Glomerular visceral epithelial cell (primary cell): ENCODE measurements around the gene FZD7.
A peak's percentile ranks its signal among the peaks of the same experiment; 100 is the strongest.

Experiments
- DNase-seq: peaks from one replicate; pipeline ENCODE4 v3.0.0-alpha.2; 2016; ENCODE audit errors: extremely low spot score

The FZD7 gene

DNA sequence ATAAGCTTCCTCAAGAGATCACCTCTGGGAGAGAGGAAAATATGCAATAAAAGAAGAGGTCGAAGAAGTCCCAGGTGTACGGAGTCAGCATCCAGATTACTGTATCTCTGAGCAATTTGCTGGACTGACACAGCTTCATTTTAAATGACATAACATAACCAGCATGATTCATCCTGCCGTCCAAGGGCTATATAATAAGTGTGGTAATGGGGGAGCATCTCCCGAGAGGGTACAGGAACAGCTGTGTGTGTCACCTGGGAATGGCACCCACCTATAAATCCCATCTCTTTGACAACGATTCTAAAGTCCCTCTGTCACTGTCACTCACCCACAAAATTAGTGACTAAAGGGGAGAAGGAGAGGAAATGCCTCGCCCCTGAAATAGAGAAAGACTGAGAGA lies 19.3 kb upstream of the FZD7 start:
- peak; percentile 38 for DNase-seq

DNA sequence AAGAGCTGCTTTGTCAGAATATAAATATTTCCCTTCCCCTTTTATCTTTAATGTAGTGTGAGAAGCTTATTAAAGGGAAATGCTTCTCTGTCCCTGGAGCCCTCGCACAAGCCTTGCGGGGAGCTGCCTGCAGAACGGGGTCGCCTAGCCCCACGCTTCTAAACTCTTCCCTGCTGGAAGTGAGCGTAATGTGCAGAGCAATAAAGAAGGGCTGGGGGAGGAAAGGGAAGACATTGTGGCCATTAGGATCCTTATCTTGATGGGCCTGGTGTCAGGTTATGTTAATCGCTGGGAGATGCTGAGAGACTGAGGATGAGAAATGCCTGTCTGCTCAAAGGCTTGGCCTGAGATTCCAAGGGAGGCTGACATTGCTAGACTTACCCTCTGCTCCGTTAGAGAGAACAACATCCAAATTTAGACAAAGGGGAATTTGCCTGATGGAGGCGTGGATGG lies 18.9 kb upstream of the FZD7 start:
- DNase-seq: no peak

DNA sequence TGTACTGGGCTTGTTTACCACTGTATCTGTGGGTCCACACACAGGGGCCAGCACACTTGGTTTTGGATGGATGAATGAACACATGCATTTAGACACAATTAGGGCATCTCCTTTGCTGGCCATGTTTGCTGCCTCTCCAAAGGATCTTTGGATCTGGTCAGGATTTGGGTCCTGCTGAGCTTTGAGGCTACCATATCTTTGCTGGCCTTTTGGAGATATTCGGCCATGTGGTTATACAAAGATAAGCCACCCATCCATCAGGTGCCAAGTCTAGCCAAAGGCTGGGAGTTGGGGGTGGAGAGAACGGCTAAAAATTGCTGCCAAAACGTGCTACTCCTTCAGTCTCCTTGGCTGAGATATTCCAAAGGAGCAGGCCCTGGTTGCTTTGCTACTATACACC lies 18.2 kb upstream of the FZD7 start:
- DNase-seq: no peak

DNA sequence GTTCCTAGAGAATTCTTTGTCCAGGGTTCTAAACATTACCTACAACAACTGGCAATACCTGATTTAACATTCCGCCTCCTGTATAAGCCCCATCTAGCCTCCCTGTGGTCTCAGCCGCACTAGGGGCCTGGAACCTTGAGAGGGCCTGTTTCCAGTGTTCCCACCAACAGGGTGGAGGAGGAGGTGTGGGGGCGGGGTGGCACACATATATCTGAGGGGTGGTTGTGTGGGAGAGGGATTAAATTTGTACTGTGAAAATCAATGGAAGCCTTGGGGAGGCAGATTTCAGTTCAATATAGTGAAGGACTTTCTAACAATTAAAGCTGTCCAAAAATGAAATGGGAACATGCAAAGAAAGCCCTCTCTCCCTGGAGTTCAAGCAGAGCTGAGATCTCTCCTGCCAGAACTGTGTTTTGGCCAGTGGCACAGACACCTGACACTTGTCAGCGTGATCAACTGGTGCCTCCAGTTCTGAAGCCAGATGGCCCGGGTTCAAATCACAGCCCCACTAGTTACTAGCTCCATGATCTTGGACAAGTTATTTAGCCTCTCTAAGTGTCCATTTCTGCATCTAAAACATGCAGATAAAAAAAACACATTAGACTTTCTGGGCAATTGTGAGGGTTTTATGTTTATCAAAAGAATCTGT lies 17.0 kb upstream of the FZD7 start:
- DNase-seq: no peak

DNA sequence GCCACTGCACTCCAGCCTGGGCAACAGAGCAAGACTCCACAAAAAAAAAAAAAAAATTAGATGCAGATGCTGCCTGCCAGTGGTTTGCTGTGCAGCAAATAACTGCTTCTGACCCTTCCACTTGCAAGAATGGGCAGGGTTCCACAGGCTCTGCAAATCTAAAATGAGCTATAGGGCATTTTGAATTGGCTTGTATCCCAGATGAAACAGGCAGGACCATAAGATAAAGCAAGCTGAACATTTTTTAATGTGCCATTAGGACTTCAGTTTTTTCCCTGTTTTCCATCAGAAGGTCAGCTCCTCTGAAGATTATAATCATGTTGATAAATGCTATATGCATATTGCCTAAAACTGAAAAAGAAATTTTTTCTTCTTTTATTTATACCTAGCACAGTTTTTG lies 15.7 kb upstream of the FZD7 start:
- DNase-seq: no peak

DNA sequence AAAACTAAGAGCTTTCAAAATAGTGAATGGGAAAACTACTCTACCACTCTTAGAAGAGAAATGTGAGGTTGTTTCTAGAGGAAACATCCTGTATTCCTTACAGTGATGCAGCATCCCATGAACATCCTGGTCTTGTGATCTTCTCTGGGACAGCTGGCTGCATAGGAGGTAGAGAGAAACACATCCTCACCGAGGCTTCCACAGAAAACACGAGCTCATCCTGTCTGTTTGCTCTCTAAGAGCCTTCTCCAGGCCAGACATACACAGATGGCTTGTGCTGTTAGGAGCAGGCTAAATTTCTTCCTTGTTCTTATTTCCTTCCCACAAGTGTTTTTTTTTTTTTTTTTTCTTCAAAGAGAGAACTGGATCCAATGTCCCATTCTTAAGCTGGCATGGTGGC lies 14.7 kb upstream of the FZD7 start:
- DNase-seq: no peak

DNA sequence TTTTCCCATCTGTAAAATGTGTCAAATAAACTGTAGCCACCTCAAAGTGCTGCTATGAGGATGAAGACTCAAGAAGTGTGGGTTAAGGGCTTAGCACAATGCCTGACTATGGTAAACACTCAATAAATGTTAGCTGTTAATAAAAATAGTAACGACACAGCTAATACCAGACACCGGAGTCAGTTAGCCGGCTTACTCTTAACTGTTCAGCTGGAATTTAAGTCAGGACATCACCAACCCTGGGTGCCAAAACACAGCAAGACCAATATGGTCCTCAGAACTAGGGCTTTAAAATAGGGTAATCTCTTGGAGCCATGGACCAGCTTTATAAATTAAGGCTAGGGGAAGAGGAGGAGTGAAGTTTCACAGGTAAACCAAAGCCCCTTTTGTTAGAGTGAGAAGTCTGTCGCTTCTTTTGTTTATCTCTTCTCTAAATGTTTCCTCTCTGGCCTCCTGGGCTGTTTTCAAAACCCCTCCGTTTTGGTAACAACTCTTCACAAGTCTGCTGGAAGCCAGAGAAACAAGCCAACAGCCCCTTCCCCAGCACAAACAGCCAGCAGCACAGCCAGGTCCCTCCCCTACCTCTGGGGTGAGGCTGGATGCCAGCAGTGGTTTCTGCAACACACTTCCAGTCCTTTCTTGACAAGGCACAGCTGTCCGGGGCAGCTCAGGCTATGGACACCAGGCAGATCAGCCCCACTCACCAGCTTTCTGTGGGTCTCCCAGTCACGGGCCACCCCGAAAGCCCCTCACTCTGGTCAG lies 13.8 kb upstream of the FZD7 start:
- DNase-seq: no peak

DNA sequence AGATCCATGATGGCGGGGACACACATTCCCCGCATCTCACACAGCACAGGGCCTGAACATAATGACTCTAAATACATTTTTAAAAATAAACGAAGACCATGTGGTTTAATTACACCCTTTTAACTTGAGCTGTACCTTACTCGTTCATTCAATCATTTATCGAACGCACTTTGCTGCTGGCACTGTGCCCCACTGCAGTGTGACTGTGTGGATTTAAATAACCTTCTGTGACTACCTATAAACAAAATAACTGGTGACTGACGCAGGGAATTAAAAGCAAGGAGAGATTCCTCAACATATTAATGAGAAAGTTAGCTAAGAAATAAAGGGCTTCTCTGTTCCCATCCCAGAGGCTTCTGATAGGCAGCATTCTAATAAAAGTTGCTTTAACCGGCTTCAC lies 10.9 kb upstream of the FZD7 start:
- no peak for DNase-seq

DNA sequence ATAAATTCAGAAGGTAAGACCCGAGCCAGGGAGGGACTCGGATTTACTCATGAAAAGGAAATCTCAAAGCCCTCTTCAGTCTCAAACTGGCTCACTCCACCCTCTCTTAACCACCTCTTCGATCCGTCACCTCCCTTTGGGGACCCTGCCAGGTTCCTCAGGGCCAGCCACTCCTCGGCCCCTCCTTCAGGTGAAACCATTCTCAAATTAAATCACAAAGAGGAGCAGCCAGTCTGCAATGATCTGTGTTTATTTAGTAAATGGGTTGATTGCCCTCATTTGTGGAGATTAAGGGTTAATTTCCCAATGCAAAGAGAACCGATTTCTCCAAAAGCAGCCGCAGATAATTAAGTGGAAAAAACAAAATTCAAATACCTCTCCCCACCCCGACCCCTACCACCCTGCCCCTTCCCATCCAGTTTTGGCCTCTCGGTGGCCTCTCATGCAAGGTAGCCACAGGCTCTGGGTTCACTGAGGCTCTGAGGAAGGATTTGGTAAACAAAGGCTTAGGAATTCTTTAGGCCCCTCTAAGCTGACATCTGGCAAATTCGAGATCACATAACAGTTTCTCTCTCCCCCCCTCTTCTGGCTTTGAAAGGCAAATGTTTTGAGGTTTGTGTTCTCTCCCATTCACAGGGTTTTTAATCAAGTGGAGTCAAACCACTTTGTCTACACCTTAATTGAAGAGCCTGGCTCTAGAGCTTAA lies 10.3 kb upstream of the FZD7 start:
- DNase-seq: no peak

DNA sequence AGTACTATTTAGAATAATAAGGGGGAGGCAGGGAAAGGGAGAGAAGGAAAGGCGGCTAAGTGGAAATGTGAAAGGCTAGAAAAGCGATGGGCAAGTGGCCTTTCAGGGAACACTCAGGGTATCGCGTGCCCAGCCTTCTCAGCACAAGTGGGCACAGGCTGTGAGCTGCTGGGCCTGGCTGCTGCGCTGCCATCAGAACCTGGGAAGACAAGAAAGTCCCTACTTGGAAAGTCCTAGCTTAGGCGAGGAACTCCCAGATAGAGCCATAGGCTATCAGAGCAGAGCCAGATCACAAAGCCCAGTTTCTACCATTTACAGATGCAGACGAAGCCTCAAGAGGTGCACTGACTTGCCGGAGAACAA lies 9.8 kb upstream of the FZD7 start:
- DNase-seq: no peak

DNA sequence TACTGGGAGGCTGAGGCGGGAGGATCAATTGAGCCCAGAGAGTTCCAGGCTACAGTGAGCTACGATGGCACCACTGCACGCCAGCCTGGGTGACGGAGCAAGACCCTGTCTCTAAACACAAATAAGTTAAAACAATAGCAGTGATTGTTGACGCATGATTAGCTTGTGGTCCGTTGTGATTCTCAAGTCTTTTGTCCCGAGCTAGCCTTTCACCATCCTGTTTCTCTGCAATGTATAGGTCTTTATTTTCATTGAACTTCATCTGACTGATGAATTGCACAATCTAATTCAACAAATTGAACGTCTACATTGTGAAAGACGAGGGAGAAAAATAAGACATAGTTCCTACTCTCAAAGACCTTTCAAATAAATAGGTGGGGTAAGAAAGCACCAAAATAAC lies 8.8 kb upstream of the FZD7 start:
- DNase-seq: no peak

DNA sequence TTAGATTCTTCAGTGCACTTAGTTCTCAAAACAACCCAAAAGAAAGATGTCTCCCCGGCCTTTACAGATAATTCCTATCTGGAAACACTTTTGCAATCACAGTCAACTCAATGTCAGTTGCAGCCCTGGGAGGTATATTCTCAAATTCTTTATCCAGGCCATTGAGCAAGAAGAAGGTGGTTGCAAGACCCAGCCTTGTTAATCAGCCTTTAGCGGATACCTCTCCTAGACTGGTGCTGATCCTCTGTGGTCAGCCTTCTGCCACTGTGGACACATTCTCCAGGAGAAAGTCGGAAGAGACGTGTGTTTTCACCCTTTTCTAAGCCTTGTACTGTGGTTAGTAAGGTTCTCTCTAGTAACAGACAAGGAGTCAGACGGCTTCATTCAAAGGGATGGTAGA lies 7.8 kb upstream of the FZD7 start:
- peak; percentile 86 for DNase-seq

DNA sequence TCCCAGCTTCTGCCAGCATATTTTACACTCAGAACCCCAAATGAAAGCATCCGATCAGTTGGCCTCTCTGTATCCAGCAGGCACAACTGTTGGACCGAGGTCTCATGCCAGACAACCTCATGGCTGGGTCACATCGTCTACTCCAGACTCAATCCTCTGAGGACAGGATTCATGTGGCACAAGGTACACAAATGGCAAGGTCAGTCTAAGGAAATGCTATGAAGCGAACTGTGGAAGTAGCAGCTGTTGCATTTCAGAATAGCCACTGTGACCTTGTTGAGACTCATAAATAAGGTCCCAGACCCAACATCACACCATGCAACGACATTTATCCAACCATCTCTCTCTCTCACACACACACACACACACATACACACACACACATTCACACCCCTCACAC lies 7.1 kb upstream of the FZD7 start:
- DNase-seq: no peak

DNA sequence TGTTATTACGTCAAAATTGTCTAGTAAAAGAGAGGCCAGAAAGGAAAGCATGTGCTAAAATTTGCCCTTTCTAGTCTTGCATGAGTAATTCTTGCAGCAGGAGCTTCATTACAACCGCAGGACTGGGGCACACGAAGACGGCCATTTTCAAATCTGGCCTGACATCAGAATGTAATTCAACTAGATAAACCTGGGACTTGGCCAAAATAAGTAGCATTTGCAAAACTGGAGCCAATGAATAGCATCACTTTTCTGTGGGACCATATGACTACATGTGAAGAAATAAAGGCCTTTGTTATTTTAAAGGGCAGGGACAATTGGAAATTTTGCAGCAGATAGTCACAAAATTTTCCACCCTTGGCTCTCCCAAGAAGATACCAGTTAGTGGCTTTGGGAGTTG lies 3.0 kb upstream of the FZD7 start:
- no peak for DNase-seq

DNA sequence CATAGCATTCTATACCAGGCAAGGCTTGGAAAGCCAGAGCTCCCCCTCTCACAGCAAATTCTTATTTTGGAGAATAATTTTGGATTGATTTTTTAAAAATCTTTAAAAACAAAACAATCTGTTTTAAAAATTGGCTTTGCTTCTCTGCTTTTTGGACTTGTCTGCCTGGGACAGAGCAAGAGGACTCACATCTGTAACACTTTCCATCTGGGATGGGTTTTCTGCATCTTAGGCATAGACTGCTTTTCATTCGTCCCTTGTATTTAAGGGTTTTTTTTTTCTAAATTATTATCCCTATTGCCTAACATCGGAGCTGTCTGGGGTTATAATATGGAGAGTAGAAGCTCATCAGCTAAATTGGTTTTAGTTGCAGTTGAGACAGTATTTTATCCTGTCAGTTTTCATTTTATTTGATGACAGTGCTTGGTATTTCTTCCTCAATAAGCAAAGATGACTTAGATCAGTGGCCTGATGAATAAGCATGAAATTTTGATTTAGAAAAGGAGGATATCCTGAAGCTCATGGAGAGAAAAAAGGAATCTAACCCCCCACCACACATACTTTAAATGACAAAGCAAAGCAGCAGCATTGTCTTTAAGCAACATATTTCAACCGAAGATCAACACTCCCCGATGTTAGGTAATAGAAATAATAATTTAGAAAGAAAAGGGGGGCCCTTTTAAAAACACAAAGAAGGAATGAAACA lies 2.3 kb upstream of the FZD7 start:
- DNase-seq: no peak

DNA sequence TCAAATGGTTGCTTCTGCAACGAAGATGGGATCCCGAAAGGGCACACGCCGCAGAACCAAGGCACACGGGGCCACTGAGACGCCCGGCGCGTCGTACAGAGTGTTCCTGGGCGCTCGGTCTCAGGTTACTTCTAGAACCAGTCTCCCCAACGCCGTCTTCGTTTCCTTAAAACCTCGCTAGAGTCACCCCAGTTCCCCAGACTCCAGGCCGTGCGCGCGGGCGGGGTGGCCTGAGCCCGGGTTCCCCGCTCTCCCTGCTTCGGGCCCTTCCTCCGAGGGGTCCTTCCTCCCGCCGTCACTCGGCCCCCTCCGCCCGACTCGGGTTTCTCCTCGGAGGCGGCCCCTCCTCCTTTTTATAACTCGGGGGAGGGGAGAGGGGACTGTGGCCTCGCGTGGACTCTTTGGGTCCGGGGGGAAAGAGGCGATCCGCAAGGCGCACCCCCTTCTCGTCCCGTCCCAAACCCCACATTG lies 774 bp upstream of the FZD7 start:
- DNase-seq: peak; percentile 59

DNA sequence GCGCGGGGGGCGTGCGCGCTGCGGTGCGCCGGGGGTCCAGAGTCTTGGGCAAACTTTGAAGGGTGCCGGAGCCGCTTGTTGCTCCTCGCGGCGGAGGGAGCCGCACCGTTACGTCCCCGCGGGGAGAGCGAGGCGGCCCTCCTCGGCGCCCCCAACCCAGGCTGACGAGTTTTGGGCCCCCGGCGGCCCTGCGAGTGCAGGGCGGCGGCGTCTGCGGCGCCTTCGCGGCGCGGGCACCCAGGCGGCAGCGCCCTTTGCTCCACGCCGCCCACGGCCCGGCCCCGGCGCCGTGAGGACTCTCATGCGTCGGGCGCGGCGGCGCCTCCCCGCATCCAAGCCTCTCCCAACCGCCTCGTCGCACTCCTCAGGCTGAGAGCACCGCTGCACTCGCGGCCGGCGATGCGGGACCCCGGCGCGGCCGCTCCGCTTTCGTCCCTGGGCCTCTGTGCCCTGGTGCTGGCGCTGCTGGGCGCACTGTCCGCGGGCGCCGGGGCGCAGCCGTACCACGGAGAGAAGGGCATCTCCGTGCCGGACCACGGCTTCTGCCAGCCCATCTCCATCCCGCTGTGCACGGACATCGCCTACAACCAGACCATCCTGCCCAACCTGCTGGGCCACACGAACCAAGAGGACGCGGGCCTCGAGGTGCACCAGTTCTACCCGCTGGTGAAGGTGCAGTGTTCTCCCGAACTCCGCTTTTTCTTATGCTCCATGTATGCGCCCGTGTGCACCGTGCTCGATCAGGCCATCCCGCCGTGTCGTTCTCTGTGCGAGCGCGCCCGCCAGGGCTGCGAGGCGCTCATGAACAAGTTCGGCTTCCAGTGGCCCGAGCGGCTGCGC lies 814 bp downstream of the FZD7 start:
- DNase-seq: peak; percentile 52

DNA sequence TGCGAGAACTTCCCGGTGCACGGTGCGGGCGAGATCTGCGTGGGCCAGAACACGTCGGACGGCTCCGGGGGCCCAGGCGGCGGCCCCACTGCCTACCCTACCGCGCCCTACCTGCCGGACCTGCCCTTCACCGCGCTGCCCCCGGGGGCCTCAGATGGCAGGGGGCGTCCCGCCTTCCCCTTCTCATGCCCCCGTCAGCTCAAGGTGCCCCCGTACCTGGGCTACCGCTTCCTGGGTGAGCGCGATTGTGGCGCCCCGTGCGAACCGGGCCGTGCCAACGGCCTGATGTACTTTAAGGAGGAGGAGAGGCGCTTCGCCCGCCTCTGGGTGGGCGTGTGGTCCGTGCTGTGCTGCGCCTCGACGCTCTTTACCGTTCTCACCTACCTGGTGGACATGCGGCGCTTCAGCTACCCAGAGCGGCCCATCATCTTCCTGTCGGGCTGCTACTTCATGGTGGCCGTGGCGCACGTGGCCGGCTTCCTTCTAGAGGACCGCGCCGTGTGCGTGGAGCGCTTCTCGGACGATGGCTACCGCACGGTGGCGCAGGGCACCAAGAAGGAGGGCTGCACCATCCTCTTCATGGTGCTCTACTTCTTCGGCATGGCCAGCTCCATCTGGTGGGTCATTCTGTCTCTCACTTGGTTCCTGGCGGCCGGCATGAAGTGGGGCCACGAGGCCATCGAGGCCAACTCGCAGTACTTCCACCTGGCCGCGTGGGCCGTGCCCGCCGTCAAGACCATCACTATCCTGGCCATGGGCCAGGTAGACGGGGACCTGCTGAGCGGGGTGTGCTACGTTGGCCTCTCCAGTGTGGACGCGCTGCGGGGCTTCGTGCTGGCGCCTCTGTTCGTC lies 1.7 kb downstream of the FZD7 start:
- peak; percentile 47 for DNase-seq

DNA sequence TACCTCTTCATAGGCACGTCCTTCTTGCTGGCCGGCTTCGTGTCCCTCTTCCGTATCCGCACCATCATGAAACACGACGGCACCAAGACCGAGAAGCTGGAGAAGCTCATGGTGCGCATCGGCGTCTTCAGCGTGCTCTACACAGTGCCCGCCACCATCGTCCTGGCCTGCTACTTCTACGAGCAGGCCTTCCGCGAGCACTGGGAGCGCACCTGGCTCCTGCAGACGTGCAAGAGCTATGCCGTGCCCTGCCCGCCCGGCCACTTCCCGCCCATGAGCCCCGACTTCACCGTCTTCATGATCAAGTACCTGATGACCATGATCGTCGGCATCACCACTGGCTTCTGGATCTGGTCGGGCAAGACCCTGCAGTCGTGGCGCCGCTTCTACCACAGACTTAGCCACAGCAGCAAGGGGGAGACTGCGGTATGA lies 2.3 kb downstream of the FZD7 start:
- no peak for DNase-seq

DNA sequence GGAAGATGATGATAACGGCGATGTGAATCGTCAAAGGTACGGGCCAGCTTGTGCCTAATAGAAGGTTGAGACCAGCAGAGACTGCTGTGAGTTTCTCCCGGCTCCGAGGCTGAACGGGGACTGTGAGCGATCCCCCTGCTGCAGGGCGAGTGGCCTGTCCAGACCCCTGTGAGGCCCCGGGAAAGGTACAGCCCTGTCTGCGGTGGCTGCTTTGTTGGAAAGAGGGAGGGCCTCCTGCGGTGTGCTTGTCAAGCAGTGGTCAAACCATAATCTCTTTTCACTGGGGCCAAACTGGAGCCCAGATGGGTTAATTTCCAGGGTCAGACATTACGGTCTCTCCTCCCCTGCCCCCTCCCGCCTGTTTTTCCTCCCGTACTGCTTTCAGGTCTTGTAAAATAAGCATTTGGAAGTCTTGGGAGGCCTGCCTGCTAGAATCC lies 3.0 kb downstream of the FZD7 start:
- DNase-seq: peak; percentile 47
